GM19455 (cell line): Measurements from ENCODE around the gene ASIC1.
"Not testable (repeated sequence)": the region's sequence is repeated elsewhere in the genome, so short reads cannot be mapped to it uniquely, and the experiment has no call there.

Experiments
- ATAC-seq: cut with Tn5 transposase; IDR thresholded peaks from one replicate; pipeline ENCODE4 v1.9.1; 2021; ENCODE audit not compliant: unreplicated experiment

ASIC1 gene

GRCh38 chr12:50082644-50083043, 25.2 kb downstream of the ASIC1 start:
- ATAC-seq: no peak

GRCh38 chr12:50083301-50083700, 25.9 kb downstream of the ASIC1 start:
- no peak for ATAC-seq

GRCh38 chr12:50084409-50084774, 27.0 kb downstream of the ASIC1 start:
- not testable (repeated sequence) for ATAC-seq

DNA sequence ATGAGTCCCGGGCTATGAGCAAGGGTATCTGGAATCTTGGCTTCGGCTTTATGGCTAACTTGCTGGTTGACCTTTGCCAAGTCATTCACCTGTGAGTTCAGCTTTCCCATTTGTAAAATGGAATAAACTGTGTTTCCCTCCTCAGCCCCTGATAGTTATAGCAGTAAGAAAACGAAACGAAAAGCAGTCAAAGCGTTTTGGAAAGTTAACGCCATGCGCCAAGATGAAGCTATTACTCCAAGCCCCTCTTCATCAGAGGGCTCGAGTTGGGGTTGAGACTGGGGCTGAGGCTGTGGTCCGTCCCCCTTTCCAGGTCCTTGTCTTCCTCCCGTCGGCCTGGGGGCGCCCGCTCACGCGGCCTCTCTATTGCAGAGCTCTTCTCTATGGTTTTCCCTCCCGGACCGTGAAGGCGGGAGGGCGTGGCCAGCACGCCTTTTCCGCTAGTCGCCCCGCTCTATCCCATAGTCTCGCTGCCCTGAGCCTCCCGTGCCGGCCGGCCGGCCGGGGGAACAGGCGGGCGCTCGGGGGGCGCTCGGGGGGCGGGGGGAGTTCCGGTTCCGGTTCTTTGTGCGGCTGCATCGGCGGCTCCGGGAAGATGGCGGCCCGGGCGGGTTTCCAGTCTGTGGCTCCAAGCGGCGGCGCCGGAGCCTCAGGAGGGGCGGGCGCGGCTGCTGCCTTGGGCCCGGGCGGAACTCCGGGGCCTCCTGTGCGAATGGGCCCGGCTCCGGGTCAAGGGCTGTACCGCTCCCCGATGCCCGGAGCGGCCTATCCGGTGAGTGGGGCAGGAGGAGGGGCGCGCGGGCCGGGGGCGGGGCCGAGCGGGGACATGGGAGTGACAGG, 27.6 kb downstream of the ASIC1 start, which contains the start of gene SMARCD1:
Gene SMARCD1 (plus strand): TSS at position 568 of the 840 bp plus-strand sequence. CDS start 28 bp downstream, at position 596.
- ATAC-seq: peak; percentile 81

DNA sequence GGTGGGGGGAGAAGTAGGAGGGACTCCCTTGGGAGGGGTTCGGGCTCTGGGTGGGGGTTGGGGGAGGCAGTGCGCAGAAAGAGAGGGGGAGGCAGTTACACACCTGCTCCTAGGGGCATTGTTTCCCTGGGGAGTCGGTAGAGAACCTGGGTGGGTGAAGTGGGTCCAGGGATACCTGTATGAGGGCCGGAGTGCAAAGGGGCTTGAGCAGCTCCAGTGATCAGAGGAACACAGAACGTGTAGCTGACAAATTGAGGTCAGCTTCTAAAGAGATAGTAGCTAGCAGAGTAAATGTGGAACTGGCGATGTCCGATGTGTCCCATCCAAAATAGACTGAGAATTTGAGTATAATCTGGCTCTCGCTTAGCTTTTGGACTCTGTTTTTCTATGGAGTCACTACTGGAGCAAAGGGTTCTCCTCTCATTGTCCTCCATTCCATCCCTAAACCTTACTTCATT, 28.2 kb downstream of the ASIC1 start:
- no peak for ATAC-seq

DNA sequence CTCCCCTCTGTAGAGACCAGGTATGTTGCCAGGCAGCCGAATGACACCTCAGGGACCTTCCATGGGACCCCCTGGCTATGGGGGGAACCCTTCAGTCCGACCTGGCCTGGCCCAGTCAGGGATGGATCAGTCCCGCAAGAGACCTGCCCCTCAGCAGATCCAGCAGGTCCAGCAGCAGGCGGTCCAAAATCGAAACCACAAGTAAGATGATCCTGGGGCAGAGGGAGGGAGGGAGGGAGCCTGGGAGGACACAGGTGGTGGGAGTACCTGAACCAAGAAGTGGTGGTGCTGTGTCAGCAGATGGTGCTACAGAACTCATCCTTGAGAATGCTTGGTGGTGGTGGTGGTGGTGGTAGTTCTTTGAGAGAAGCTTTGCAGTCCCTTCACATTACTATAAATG, 28.8 kb downstream of the ASIC1 start:
- no peak for ATAC-seq

GRCh38 chr12:50087151-50087550, 29.8 kb downstream of the ASIC1 start:
- no peak for ATAC-seq

DNA sequence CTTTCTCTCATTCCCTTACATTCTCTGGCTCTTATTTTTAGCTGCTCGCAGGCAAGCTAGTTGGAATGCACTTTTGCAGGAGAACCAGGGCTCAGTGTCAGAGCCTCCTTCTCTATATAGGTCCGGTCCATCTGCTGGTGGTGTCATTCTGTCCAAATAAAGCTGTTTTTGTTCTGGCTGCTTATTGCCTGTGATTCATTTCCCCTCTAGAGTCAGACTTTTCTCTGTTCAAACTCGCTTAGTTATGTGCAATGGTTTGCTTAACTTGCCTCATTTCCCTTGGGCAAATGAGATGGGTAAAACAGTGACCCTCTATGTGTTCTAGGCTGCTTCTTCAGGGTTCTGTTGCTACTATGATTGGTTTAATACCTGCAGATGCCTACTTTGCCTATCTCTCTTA, 30.6 kb downstream of the ASIC1 start:
- no peak for ATAC-seq

DNA sequence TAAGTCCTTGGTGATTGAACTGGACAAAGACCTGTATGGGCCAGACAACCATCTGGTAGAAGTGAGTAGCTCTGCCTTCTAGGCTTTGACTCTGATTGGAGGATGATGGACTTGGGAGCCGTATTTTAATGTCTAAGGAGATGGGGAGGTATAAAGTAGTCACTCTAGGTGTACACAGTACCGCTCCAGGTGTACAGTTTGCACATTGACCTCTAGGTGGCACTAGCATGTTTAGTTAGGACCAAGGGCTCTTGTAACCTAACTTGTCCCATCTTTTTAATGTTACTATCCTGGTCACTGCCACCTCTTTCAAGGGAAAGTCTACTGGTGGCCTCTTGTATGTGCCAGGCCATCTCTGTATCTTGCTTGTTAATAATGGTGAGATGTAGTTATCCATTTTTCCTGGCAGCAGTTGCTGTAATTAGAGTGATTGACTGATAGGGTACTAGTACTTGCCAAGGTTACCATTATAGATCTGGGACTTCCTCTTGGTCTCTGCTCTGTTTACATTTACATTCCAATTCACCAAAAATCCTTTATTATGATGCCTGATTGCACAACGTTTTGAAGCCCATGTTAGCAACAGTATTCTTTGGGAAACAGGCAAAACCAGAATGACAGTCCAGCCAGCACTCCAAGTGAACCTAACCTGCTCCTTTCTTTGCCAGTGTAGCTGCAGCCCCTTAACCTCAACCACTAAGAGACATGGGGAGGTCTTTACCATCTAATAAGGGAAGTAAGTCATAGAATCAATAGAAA, 31.4 kb downstream of the ASIC1 start:
- no peak for ATAC-seq

- ATAC-seq: no peak
Measured at GRCh38 chr12:50089730-50090129, 32.3 kb downstream of the ASIC1 start.

- ATAC-seq: no peak
Measured at GRCh38 chr12:50090391-50090790, 33.0 kb downstream of the ASIC1 start.

- no peak for ATAC-seq
Measured at GRCh38 chr12:50097952-50098351, 40.6 kb downstream of the ASIC1 start.

DNA sequence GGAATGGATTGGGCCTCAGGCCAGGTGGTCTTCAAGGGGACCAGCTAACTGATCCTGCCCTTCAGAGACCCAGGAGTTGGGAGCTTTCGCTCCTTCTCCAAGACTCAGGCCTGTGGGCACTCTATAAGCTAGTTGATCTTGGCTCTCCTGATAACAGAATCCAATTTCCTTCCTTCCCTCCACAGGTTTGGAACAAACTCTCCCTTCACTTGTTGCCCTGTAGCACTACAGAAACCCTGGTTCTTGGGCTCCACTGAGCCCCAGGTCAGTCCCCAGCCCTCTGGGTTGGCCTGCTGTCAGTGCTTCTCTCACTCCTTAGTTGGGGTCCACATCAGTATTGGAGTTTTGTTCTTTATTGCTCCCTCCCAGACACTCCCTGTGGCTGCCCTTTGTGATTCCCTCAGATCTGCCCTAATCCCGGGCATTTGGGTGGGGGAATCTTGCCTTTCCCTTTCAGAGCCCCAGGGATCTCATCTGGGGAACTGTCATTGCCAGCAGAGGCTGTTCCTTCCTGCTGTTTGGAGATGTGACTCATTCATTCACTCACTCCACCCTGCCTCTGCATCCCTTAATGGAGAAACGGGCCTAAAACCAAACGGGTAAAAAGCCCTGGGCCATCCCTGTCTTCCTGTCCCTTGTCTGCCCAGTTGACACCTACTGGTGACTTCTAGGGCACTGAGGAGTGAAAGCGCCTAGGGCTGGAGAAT, 42.1 kb downstream of the ASIC1 start:
- no peak for ATAC-seq

GRCh38 chr12:50100561-50100960, 43.2 kb downstream of the ASIC1 start:
- no peak for ATAC-seq

DNA sequence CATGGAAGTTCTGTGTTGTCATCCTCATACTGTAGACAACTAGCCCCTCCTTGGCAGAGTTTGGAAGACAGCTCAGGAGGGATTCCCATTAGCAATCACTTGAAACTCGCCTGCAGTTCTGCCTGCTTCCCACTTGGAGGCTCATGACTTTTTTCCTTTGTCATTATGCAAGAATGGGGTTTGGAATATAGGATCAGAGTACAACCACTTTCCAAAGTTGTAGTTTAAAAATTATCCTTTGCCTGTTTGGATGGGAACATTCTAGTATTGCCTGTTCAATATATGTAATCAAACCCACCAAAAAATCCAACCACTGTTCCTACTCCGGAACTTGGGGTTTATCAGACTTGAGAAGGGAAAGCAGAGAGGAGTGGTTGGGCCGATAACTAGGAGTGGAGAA, 44.3 kb downstream of the ASIC1 start:
- no peak for ATAC-seq

- ATAC-seq: no peak
Measured at GRCh38 chr12:50102131-50102531, 44.7 kb downstream of the ASIC1 start.

GRCh38 chr12:50102646-50103309, 45.4 kb downstream of the ASIC1 start:
- no peak for ATAC-seq

DNA sequence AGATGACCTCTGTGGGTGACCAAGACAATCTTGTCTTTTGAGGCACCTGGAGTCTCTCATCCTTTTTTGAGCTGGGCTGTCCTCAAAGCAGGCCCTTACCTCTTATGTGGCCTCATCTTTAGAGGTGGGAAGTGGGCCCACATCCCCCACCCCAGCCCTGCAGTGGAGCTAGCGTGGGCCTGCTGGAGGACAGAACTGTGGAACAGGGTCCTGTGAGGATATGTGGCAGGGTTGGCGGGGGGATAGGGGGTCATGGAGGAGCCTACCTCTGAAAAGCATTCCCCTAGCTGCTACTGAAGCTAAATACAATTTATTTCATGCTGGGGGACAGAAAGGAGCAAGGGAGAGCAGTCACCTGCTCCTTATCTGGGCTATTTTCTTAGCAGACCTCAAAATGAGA, 46.0 kb downstream of the ASIC1 start:
- ATAC-seq: no peak

DNA sequence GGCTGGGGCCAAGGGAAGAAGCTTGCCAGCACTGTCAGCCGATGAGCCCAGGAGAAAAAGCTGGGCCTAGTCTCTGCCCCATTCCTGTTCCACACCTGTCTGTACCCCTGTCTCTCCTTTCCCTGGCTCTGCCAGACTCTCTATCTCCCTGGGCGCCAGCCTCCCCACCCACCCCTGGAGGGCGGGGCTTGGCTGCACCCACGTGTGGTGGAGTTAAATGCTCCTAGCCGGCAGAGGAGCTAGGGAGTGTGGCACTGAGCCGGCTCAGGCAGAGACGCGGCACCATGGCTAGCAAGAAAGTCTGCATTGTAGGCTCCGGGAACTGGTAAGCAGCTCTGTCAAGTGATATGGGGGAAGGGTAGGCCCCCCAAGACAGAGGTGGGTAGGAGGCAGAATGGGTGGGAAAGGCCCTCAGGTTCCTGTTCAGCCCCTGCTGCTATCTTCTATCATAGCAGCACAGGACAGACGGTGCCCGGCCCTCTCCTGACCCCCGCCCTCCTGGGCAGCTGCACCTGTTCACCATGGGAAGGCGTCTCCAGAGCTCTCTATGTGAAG, 46.4 kb downstream of the ASIC1 start, which contains the start of gene GPD1:
Gene GPD1 (plus strand): TSS at position 242 of the 555 bp plus-strand sequence. CDS start 43 bp downstream, at position 285.
- ATAC-seq: no peak
